HepG2 (cell line): ENCODE results near the gene GNGT2. TPM values are rescaled to one million over a fixed set of nuclear protein-coding genes. Genes with fewer than 3 reads are reported as not detected.

Source experiments
- PHF5A ChIP-seq: IDR thresholded peaks from one replicate; pipeline ENCODE4 v1.6.1; 2018; ENCODE audit warnings: low read depth, missing genetic modification reagents; ENCODE audit not compliant: unreplicated experiment
- THYN1 ChIP-seq: sonication (generic); formaldehyde crosslinking; IDR thresholded peaks from 2 replicates; pipeline ENCODE4 v1.8.1; 2023; ENCODE audit warnings: low read depth, mild to moderate bottlenecking, moderate library complexity, missing genetic modification reagents, borderline replicate concordance
- ZBTB40 ChIP-seq, 2 experiments: fragments of 450-650 bp in 1 of 2; sonication (generic) in 1 of 2; formaldehyde crosslinking in 1 of 2; IDR thresholded peaks; 2 replicates each; pipeline versions ENCODE4 v1.6.1 to v1.8.0; 2016 to 2022; ENCODE audit warnings: antibody characterized with exemption in 1 of 2, mild to moderate bottlenecking in 1 of 2, missing genetic modification reagents in 1 of 2
- polyA plus RNA-seq, 8 experiments: library from polyadenylated mRNA; depleted of rRNA in 3 of 8; stranded (reverse) in 7 of 8; unstranded in 1 of 8; fragments of >200 nt; fragmentation: Illumina TruSeq in 4 of 8; extraction: Trizol in 4 of 8; gene quantifications; 2 replicates each; pipeline versions ENCODE4 v1.2.1 to v1.2.3, GENCODE V29; 2011 to 2016; ENCODE audit warnings: low read depth in 4 of 8, missing spikeins in 1 of 8, mixed read lengths in 1 of 8; ENCODE audit not compliant: insufficient read depth in 1 of 8
- total RNA-seq, 5 experiments: library from RNA; depleted of rRNA; stranded (reverse); fragments of >200 nt; fragmentation: Illumina TruSeq; extraction: Trizol; gene quantifications; 2 replicates each; pipeline ENCODE4 v1.2.3, GENCODE V29; 2016; ENCODE audit warnings: low read depth in 1 of 5

GNGT2 gene
- total and polyA plus RNA-seq, 2 of the 13 experiments (the other 11 are each of a cell fraction or from before 2014, with no cell fraction given): not detected

- TF ChIP-seq ZBTB40 (IDR thresholded peaks at IDR 0.05) (no peak), ZBTB40 (CRISPR knock-in tag; IDR thresholded peaks at IDR 0.05) (no peak), THYN1 (CRISPR knock-in tag) (no peak), PHF5A (no peak)
Observed at GRCh38 chr17:49180998-49181635, 29.3 kb downstream of the GNGT2 start (continued).
